GM21367 (cell line): ENCODE data around the gene P2RY1.

Experiments used
- ATAC-seq: cut with Tn5 transposase; IDR thresholded peaks from one replicate; pipeline ENCODE4 v1.9.1; 2021; ENCODE audit not compliant: unreplicated experiment

Gene P2RY1, protein sequence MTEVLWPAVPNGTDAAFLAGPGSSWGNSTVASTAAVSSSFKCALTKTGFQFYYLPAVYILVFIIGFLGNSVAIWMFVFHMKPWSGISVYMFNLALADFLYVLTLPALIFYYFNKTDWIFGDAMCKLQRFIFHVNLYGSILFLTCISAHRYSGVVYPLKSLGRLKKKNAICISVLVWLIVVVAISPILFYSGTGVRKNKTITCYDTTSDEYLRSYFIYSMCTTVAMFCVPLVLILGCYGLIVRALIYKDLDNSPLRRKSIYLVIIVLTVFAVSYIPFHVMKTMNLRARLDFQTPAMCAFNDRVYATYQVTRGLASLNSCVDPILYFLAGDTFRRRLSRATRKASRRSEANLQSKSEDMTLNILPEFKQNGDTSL

DNA sequence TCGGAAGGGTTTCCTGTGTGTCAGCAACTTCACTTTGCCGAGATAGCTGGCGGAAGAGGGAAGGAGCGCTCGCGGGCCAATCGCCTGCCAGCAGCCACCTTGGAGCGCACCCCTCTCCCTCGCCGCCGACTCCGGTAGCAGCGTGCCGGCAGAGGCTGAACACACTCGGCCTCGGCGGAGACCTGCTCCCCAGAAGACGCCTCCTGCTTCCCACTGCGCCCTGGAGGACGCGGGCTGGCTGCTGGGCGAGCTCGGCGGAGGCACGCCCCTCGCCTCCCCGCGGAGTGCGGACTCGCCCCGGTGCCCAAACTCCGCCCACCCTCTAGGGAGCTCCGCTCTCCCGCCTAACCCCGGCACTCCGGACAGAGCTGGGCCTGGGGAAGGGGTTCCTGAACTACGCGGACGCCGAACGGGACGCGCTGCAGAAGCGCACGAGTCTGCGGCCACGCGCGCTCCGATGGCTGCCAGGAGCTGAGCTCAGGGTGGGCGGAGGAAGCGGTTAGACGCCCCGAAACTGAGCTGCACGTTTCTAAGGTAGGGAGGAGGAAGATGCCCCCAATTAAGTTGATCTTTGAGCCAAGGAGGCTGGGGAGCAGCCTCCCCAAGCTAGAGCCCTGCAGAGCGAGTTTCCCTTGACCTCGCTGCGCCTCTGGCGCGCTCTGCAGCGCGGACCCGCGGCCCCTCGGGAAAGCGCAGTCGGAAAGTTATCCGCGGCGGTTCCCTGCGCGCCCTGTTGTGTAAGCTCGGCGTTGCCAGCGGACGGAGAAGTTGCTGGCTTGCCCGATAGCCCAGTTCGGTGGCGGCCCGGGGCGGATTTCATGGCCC lies at the start of gene P2RY1:
TSS of gene P2RY1 (plus strand) at position 356 of the 825 bp plus-strand sequence. CDS start 652 bp downstream, outside the sequence.
- peak; percentile 82 for ATAC-seq

DNA sequence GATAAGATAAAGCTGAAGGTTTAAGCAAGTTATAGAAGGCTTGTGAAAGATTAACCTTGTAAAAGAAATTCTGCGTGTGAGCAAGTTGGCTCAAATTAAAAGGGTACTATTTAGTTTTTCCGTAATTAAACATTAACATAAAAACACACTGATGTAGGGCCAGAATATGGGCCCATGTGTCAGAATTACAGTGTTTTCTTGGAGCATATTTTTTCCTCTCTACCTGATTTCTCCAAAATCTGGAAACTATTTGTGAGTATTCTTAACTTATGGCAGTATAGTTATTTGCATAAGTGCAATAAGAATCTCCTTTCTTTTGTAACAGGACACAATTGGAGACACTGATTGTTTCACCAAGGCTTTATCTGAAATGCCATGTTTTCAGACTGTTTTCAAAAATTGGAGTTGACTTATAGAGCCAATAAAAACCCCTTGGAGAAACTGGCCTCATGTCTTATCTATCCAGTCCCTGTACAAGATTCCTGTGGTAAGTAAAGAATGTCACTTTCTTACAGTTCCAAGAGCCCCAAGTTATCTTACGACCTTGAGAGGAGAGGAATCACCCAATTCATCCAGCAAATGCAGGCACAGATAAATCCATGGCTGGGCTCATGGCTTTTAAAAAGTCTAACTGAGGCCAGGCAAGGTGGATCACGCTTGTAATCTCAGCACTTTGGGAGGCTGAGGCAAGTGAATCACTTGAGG lies 47.8 kb upstream of the P2RY1 start:
- no peak for ATAC-seq

DNA sequence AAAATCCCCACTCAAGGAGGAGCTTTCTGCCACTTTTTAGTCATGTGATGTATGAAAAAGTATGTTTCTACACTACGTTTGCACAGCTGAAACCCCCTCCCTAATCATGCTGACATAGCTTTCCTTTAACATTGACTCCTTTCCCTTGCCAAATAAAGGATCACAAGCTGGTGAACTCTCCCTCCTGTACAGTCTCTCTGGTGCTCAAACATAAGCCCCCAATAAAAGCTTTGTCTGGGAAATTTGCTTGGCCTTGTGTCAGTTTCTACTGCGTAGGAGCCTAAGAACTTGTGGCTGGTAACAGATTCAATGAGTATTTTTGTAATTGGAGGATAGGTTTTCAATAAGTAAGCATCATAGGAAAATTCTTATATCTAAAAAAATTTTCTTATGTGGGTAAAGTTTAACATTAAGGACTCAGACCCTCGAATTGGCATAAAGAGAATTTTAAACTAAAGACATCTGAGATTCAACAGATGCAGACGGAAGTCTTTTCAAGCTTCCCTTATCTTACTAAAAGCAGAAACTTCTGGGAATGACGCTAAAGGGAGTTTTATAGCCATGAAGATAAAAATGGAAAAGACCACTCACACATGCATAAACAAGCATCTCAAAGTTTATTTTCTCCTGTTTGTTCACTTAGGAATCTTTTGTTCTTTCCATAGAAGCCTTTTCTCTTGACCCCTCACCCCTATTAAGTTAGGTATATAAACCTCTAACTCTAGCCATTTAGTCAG lies 44.1 kb upstream of the P2RY1 start:
- no peak for ATAC-seq

GRCh38 chr3:152793969-152794368 lies 41.0 kb upstream of the P2RY1 start:
- ATAC-seq, result no peak

- no peak for ATAC-seq
These were observed 37.0 kb upstream of the P2RY1 start for GRCh38 chr3:152797751-152798432.

GRCh38 chr3:152811974-152812760 lies 22.8 kb upstream of the P2RY1 start:
- no peak for ATAC-seq

DNA sequence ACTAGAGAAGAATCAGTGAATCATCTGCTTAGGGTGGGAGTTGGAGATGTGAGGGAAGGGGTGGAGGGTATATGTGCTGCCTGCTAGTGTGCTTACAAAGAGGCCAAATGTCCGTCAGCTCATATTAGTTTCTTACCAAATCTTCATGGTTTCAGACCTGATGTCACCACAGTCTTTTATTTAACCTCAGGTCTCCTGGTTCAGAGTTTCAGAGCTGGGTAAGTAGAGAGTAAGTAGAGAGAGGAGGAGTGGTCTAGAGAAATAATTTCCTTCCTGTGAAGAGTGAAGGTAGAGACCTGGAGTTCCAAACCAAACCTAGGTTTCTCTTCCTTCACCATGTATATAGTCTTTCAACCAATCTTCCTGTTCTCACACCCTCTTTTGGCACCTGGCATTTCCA lies 17.5 kb upstream of the P2RY1 start:
- peak; percentile 74 for ATAC-seq

- ATAC-seq, result no peak
These were observed 16.9 kb upstream of the P2RY1 start for GRCh38 chr3:152818027-152818426.

DNA sequence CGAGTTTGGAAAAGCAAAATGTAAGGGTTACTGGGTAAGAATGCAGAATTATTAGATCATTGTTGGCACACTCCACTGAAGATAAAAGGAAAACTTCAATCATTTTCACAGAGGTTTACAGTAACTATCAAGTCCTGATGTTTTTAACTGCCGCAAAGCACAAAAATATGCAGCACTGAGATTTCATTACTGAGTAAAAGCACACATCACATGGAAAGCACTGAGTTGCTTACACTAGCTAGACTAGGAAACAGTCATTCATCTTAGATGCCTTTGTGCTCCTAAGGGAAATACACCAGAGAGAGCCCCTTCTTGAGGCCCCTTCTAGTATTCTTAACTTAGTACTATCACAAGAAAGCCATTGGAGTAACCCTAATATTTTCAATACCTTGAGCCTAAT lies 11.8 kb upstream of the P2RY1 start:
- no peak for ATAC-seq

DNA sequence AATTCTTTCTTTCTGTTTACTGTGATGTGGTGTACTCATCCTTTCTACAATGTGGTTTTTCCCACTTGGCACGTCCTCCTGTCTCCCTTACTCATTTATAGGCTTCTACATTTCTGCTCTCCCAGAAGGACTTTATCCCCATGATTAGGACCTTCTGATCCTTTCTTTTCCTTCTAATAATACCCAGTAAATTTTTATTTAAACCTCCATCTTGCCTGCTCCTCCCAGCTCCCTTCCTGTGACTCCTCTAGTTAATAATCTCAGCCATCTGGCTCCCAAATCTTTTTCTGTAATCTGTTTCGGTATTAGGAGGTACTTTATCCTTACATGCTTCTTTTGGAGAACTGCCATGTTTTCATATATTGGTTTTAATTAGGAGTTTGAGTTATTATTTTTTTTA lies 11.2 kb upstream of the P2RY1 start:
- no peak for ATAC-seq

DNA sequence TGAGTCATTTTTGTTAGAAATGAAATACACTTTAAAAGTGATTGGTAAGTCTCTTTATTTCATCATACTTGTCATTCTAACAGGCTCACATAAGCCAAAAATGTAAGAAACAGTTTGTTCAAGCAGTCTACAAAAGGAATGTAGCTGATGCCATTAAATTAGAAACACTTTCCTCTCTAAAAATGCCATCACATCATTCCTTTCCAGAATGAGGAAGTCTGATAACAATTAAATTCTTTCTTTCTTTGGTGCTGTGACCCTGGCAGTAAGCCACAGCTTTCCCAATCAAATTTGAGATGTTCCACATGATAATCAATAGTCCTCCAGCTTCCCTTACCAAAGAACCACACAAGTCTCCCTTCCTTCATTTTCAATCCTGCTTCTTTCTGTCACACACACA lies 9.4 kb upstream of the P2RY1 start:
- no peak for ATAC-seq

GRCh38 chr3:152826476-152826875 lies 8.5 kb upstream of the P2RY1 start:
- no peak for ATAC-seq

- ATAC-seq, result no peak
These were observed 7.6 kb upstream of the P2RY1 start for GRCh38 chr3:152827313-152827712.

GRCh38 chr3:152828075-152828840 lies 6.7 kb upstream of the P2RY1 start:
- no peak for ATAC-seq

GRCh38 chr3:152830245-152830644 lies 4.7 kb upstream of the P2RY1 start:
- ATAC-seq, result no peak

DNA sequence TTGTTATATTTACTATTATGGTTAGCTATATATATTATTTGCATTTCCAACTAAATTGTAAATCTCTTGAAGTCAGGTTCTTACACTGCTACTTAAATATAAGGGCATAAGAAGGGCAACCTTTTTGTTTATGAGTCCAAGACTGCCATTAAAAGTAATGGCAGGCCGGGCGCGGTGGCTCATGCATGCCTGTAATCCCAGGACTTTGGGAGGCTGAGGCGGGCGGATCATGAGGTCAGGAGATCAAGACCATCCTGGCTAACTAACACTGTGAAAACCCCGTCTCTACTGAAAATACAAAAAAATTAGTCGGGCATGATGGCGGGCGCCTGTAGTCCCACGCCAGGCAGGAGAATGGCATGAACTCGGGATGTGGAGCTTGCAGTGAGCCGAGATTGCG lies 2.9 kb upstream of the P2RY1 start:
- no peak for ATAC-seq

DNA sequence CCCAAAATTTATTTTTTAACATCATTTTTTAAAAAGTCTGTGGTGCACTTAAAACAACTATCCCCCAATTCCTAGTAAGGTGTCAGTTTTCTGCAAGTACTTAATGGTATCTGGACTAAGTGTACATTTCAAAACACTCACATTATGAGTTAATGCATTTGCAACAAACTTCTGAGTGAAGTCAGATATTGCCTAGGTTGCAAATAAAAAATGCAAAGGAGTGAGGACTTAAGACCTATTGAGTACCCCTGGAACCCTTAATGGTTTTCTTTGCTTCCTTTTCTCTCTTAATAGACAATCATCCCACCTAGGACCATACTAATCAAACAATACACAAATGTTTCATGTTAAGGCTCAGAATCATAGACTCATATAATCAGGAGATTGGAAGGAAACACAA lies 1.8 kb upstream of the P2RY1 start:
- no peak for ATAC-seq

DNA sequence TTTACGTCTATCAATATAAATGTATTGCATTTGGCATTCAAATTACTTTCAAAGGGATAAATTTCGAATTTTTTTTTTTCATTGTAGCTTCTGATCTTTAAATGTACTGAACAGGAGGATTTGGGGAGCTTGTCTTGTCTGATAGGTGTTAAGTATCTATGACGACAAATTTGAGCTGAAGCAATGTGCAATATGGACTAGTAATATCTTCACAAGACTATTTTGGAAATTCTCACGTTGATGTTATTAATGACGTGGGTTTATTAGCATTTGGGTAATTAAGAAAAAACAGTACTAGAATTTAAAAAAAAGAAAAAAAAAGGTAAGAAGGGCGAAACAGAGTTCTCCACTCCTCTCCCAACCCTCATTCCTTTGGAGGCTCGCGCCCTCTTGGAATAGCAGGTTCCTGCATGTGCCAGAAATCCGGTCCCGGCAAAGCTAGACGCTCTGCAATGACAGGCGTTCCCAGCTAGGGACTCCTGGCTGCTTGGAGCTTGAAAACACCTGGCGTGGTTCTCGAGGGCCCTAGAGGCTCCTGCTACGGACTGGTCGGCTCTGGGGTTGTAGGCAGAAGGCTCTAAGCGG lies 648 bp upstream of the P2RY1 start:
- no peak for ATAC-seq
